WTC11 (cell line): ENCODE results near the gene IPO4. TPM values are rescaled to one million over a fixed set of nuclear protein-coding genes. Genes with fewer than 3 reads are reported as not detected.

Experiments
- ATAC-seq: fragments of 200-7000 bp; cut with Tn5 transposase; 2 replicates; pipeline ENCODE4 v1.10.0; 2021; ENCODE audit warnings: mild to moderate bottlenecking, moderate library complexity
- CTCF ChIA-PET: fragments of 300-600 bp; sonication (Branson Sonifier 250); formaldehyde crosslinking; loops from one replicate; lab custom pipeline; 2021; ENCODE audit warnings: antibody characterized with exemption; lab: Charles Lee
- POLR2A ChIA-PET: fragments of 350-600 bp; sonication (Branson Sonifier 250); formaldehyde crosslinking; loops from one replicate; lab custom pipeline; 2021; ENCODE audit warnings: antibody characterized with exemption; lab: Charles Lee
- DNase-seq: peaks from one replicate; pipeline ENCODE4 v3.0.0; 2021; ENCODE audit warnings: low spot score
- H3K27ac Mint-ChIP-seq: 2 replicates; pipeline ENCODE4 v1.8.0; 2021; ENCODE audit warnings: mixed read lengths
- H3K27me3 Mint-ChIP-seq: 2 replicates; pipeline ENCODE4 v1.8.0; 2021; ENCODE audit warnings: low read depth, mild to moderate bottlenecking, moderate library complexity, mixed read lengths
- H3K36me3 Mint-ChIP-seq: 2 replicates; pipeline ENCODE4 v1.8.0; 2021; ENCODE audit warnings: mixed read lengths
- H3K4me1 Mint-ChIP-seq: 2 replicates; pipeline ENCODE4 v1.8.0; 2022; ENCODE audit warnings: mixed read lengths
- H3K4me3 Mint-ChIP-seq: 2 replicates; pipeline ENCODE4 v1.8.0; 2021; ENCODE audit warnings: mild to moderate bottlenecking, moderate library complexity, mixed read lengths
- H3K9me3 Mint-ChIP-seq: 2 replicates; pipeline ENCODE4 v1.8.0; 2021; ENCODE audit warnings: mixed read lengths
- E2F5 ChIP-seq: sonication (generic); formaldehyde crosslinking; IDR thresholded peaks from 2 replicates; pipeline ENCODE4 v1.8.1; 2022; ENCODE audit warnings: mild to moderate bottlenecking, moderate library complexity, missing genetic modification reagents
- ERG ChIP-seq: fragments of 250-450 bp; sonication (Bioruptor Pico); IDR thresholded peaks from 2 replicates; pipeline ENCODE4 v1.8.0; 2021; ENCODE audit warnings: mild to moderate bottlenecking
- FOXP1 ChIP-seq: sonication (generic); formaldehyde crosslinking; IDR thresholded peaks from 2 replicates; pipeline ENCODE4 v1.8.0; 2022; ENCODE audit warnings: missing genetic modification reagents, mild to moderate bottlenecking, moderate library complexity, borderline replicate concordance
- GTF2I ChIP-seq: fragments of 250-450 bp; sonication (Bioruptor Pico); conservative IDR thresholded peaks from 2 replicates; pipeline ENCODE4 v1.4.0; 2021; ENCODE audit warnings: mild to moderate bottlenecking
- JUN ChIP-seq: sonication (generic); formaldehyde crosslinking; IDR thresholded peaks from 2 replicates; pipeline ENCODE4 v1.8.0; 2023; ENCODE audit warnings: mild to moderate bottlenecking, missing genetic modification reagents
- MXD4 ChIP-seq: fragments of 250-450 bp; sonication (Bioruptor Pico); IDR thresholded peaks from 2 replicates; pipeline ENCODE4 v1.8.0; 2021; ENCODE audit warnings: mild to moderate bottlenecking, moderate library complexity, borderline replicate concordance
- NFATC4 ChIP-seq: fragments of 250-450 bp; sonication (Bioruptor Pico); IDR thresholded peaks from 2 replicates; pipeline ENCODE4 v1.9.0; 2021; ENCODE audit warnings: mild to moderate bottlenecking
- RELA ChIP-seq: sonication (generic); formaldehyde crosslinking; IDR thresholded peaks from 2 replicates; pipeline ENCODE4 v1.8.1; 2022; ENCODE audit warnings: missing genetic modification reagents, mild to moderate bottlenecking, borderline replicate concordance
- SMAD4 ChIP-seq: sonication (generic); formaldehyde crosslinking; IDR thresholded peaks from 2 replicates; pipeline ENCODE4 v1.8.0; 2022; ENCODE audit warnings: mild to moderate bottlenecking, missing genetic modification reagents
- ZBTB43 ChIP-seq: sonication (generic); formaldehyde crosslinking; IDR thresholded peaks from 2 replicates; pipeline ENCODE4 v1.8.1; 2023; ENCODE audit warnings: mild to moderate bottlenecking, missing genetic modification reagents
- ZNF317 ChIP-seq: sonication (generic); formaldehyde crosslinking; IDR thresholded peaks from 2 replicates; pipeline ENCODE4 v1.8.1; 2023; ENCODE audit warnings: low read depth, mild to moderate bottlenecking, moderate library complexity, missing genetic modification reagents, borderline replicate concordance
- ZNF396 ChIP-seq: fragments of 250-450 bp; sonication (Bioruptor Pico); IDR thresholded peaks from 2 replicates; pipeline ENCODE4 v1.8.0; 2021; ENCODE audit warnings: mild to moderate bottlenecking, moderate library complexity, borderline replicate concordance
- ZNF512 ChIP-seq: sonication (generic); formaldehyde crosslinking; IDR thresholded peaks from 2 replicates; pipeline ENCODE4 v1.8.1; 2022; ENCODE audit warnings: missing genetic modification reagents, borderline replicate concordance
- ZNF671 ChIP-seq: fragments of 250-450 bp; sonication (Bioruptor Pico); IDR thresholded peaks from 2 replicates; pipeline ENCODE4 v1.8.0; 2021; ENCODE audit warnings: mild to moderate bottlenecking
- total RNA-seq: library from RNA; stranded (reverse); gene quantifications from 3 replicates; pipeline ENCODE4 v1.2.3, GENCODE V29; 2021
- TF ChIP-seq, protein P1 (sequence below): fragments of 200-600 bp; IDR thresholded peaks from 2 replicates; pipeline ENCODE4 v1.8.0; 2022; ENCODE audit warnings: antibody characterized with exemption
- TF ChIP-seq, protein P2 (sequence below): sonication (generic); formaldehyde crosslinking; IDR thresholded peaks from 2 replicates; pipeline ENCODE4 v1.8.0; 2022; ENCODE audit warnings: mild to moderate bottlenecking, missing genetic modification reagents
- TF ChIP-seq, protein P3 (sequence below): sonication (generic); formaldehyde crosslinking; IDR thresholded peaks from 2 replicates; pipeline ENCODE4 v1.8.0; 2023; ENCODE audit warnings: missing genetic modification reagents

IPO4 gene
- total RNA-seq, 1 experiment from 2014 or later, result 128 TPM

- ATAC-seq, result no peak
- Mint-ChIP-seq H3K36me3 (peaks cover 47% of the 10 kb centered on the region), H3K27me3 (no peaks in the 10 kb centered on the region), H3K27ac (no peak overlapping the region), H3K4me3 (no peak overlapping the region), H3K4me1 (0 out of 2 replicates have a peak, but pooled peaks cover 4% of the 10 kb centered on the region), H3K9me3 (no peaks in the 10 kb centered on the region)
- ChIA-PET CTCF (interaction anchor here (1.3 kb wide), 1 partner anchor 250 kb away, joined by 3 read pairs; no protein-coding TSS in a partner anchor), POLR2A (no interaction called here)
- no peak for DNase-seq
- no peak for TF ChIP-seq JUN (CRISPR knock-in tag)
- TF ChIP-seq SMAD4, result no peak
- TF ChIP-seq, protein P1, sequence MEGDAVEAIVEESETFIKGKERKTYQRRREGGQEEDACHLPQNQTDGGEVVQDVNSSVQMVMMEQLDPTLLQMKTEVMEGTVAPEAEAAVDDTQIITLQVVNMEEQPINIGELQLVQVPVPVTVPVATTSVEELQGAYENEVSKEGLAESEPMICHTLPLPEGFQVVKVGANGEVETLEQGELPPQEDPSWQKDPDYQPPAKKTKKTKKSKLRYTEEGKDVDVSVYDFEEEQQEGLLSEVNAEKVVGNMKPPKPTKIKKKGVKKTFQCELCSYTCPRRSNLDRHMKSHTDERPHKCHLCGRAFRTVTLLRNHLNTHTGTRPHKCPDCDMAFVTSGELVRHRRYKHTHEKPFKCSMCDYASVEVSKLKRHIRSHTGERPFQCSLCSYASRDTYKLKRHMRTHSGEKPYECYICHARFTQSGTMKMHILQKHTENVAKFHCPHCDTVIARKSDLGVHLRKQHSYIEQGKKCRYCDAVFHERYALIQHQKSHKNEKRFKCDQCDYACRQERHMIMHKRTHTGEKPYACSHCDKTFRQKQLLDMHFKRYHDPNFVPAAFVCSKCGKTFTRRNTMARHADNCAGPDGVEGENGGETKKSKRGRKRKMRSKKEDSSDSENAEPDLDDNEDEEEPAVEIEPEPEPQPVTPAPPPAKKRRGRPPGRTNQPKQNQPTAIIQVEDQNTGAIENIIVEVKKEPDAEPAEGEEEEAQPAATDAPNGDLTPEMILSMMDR, result no peak
- TF ChIP-seq GTF2I, result no peak
- TF ChIP-seq ZNF396 (CRISPR knock-in tag), result no peak
- TF ChIP-seq RELA (CRISPR knock-in tag), result no peak
- TF ChIP-seq FOXP1 (CRISPR knock-in tag), result no peak
- TF ChIP-seq MXD4, result no peak
- TF ChIP-seq NFATC4 (CRISPR knock-in tag), result no peak
- no peak for TF ChIP-seq ZNF512 (CRISPR knock-in tag)
- TF ChIP-seq ZNF671 (CRISPR knock-in tag), result no peak
- no peak for TF ChIP-seq E2F5 (CRISPR knock-in tag)
- TF ChIP-seq ZBTB43 (CRISPR knock-in tag), result no peak
- TF ChIP-seq, protein P2, sequence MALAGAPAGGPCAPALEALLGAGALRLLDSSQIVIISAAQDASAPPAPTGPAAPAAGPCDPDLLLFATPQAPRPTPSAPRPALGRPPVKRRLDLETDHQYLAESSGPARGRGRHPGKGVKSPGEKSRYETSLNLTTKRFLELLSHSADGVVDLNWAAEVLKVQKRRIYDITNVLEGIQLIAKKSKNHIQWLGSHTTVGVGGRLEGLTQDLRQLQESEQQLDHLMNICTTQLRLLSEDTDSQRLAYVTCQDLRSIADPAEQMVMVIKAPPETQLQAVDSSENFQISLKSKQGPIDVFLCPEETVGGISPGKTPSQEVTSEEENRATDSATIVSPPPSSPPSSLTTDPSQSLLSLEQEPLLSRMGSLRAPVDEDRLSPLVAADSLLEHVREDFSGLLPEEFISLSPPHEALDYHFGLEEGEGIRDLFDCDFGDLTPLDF (CRISPR knock-in tag), result no peak
- no peak for TF ChIP-seq ZNF317
- TF ChIP-seq ERG (CRISPR knock-in tag), result no peak
- TF ChIP-seq, protein P3, sequence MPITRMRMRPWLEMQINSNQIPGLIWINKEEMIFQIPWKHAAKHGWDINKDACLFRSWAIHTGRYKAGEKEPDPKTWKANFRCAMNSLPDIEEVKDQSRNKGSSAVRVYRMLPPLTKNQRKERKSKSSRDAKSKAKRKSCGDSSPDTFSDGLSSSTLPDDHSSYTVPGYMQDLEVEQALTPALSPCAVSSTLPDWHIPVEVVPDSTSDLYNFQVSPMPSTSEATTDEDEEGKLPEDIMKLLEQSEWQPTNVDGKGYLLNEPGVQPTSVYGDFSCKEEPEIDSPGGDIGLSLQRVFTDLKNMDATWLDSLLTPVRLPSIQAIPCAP (CRISPR knock-in tag), result no peak
- TF ChIP-seq, all 79 proteins: peak for 0
Observed at GRCh38 chr14:24182110-24182882, 6.3 kb downstream of the IPO4 start.
